Endometrial microvascular endothelial cells (primary cell): ENCODE data around the gene DDX42. TPM values are rescaled to one million over a fixed set of nuclear protein-coding genes. Genes with fewer than 3 reads are reported as not detected.

Experiments used
- in situ Hi-C: cut with HindIII; loops from 2 replicates; pipeline ENCODE4 v1.10.0; 2017; ENCODE audit warnings: low sequenced_read_pairs, low pct_unique_long_range_greater_than_20kb; ENCODE audit errors: inconsistent ontology term
- total RNA-seq: library from RNA; depleted of rRNA; stranded (reverse); fragments of >200 nt; gene quantifications from one replicate; pipeline ENCODE4 v1.2.3, GENCODE V29; 2015; ENCODE audit errors: inconsistent ontology term

The DDX42 gene
- total RNA-seq, 1 donor from 2014 or later = 42.6 TPM

GRCh38 chr17:63819585-63820537, 45.9 kb downstream of the DDX42 start:
- in situ Hi-C loops = no loop called here

- in situ Hi-C loops = no loop called here
These were observed 47.1 kb downstream of the DDX42 start for GRCh38 chr17:63820963-63821561.

GRCh38 chr17:63821804-63822203, 47.8 kb downstream of the DDX42 start:
- in situ Hi-C loops = no loop called here

GRCh38 chr17:63822537-63822936, 48.6 kb downstream of the DDX42 start:
- in situ Hi-C loops = no loop called here

- in situ Hi-C loops = no loop called here
These were observed 49.8 kb downstream of the DDX42 start for GRCh38 chr17:63823659-63824331.

- in situ Hi-C loops = no loop called here
These were observed 50.4 kb downstream of the DDX42 start for GRCh38 chr17:63824362-63824761.

GRCh38 chr17:63826468-63827001, 52.6 kb downstream of the DDX42 start:
- in situ Hi-C loops = no loop called here

GRCh38 chr17:63827002-63827800, 53.2 kb downstream of the DDX42 start, which contains the start of the genes FTSJ3 and PSMC5:
FTSJ3 (minus strand) TSS chr17:63827663; CDS start chr17:63826902, 761 bp downstream.
PSMC5 (plus strand) TSS chr17:63827431; CDS start chr17:63827491, 60 bp downstream.
- in situ Hi-C loops = no loop called here

GRCh38 chr17:63827801-63828221, 53.8 kb downstream of the DDX42 start:
- in situ Hi-C loops = no loop called here

GRCh38 chr17:63828936-63829335, 55.0 kb downstream of the DDX42 start:
- in situ Hi-C loops = no loop called here

- in situ Hi-C loops = no loop called here
These were observed 56.3 kb downstream of the DDX42 start for GRCh38 chr17:63830278-63830677.

GRCh38 chr17:63830904-63831491, 57.0 kb downstream of the DDX42 start:
- in situ Hi-C loops = no loop called here

GRCh38 chr17:63831505-63831904, 57.5 kb downstream of the DDX42 start:
- in situ Hi-C loops = no loop called here

GRCh38 chr17:63832014-63832413, 58.0 kb downstream of the DDX42 start:
- in situ Hi-C loops = no loop called here

- in situ Hi-C loops = no loop called here
These were observed 58.5 kb downstream of the DDX42 start for GRCh38 chr17:63832455-63832854.

- in situ Hi-C loops = no loop called here
These were observed 59.2 kb downstream of the DDX42 start for GRCh38 chr17:63833026-63833740.

GRCh38 chr17:63833741-63834373, 59.9 kb downstream of the DDX42 start:
- in situ Hi-C loops = no loop called here
